B cell (primary cell): Measurements from ENCODE around the gene TCF21. TPM values are rescaled to one million over a fixed set of nuclear protein-coding genes. Genes with fewer than 3 reads are reported as not detected.

Source experiments
- ATAC-seq: fragments of 200-7000 bp; cut with Tn5 transposase; one replicate; pipeline ENCODE4 v1.10.0; 2021; ENCODE audit warnings: low read depth, mild to moderate bottlenecking, moderate number of reproducible peaks, moderate library complexity
- CTCF ChIA-PET: fragments of 350-600 bp; sonication (Branson Sonifier 250); formaldehyde crosslinking; loops from one replicate; lab custom pipeline; 2021; ENCODE audit warnings: antibody characterized with exemption, inconsistent platforms; lab: Charles Lee
- POLR2A ChIA-PET: fragments of 350-600 bp; sonication (Branson Sonifier 250); formaldehyde crosslinking; loops from one replicate; lab custom pipeline; 2021; ENCODE audit warnings: antibody characterized with exemption; lab: Charles Lee
- DNase-seq: peaks from one replicate; pipeline ENCODE4 v3.0.0; 2013
- H2AFZ ChIP-seq: 2 replicates; pipeline ENCODE4 v1.6.1; 2012; ENCODE audit warnings: mild to moderate bottlenecking, low read depth, low read length; ENCODE audit not compliant: insufficient read depth, poor library complexity, severe bottlenecking
- H3K27ac ChIP-seq, 2 donors: 1 replicate in 1 of 2; 2 replicates in 1 of 2; pipeline ENCODE4 v1.5.1; 2012 to 2013; ENCODE audit warnings: low read length in 2 of 2, mild to moderate bottlenecking in 2 of 2, moderate library complexity in 1 of 2
- H3K27me3 ChIP-seq, 4 experiments: fragments of 200-600 bp in 1 of 4; sonication (generic) in 1 of 4; replicated peaks in 1 of 4; 1 replicate in 2 of 4; 2 replicates in 2 of 4; pipeline versions ENCODE4 v1.6.1 to v1.7.0; 2013 to 2016; ENCODE audit warnings: low read length in 3 of 4, mild to moderate bottlenecking in 2 of 4, mixed read lengths in 1 of 4, moderate library complexity in 1 of 4; ENCODE audit not compliant: insufficient read depth in 4 of 4, control insufficient read depth in 3 of 4; ENCODE audit errors: control extremely low read depth in 1 of 4
- H3K36me3 ChIP-seq, 2 experiments: replicated peaks in 1 of 2; 1 replicate in 1 of 2; 2 replicates in 1 of 2; pipeline versions ENCODE4 v1.6.1 to v1.7.1; 2013; ENCODE audit warnings: low read length in 1 of 2; ENCODE audit not compliant: insufficient read depth in 2 of 2, control insufficient read depth in 1 of 2; ENCODE audit errors: control extremely low read depth in 1 of 2, extremely low read depth in 1 of 2
- H3K4me1 ChIP-seq, 2 donors: fragments of 200-600 bp in 1 of 2; sonication (generic) in 1 of 2; 1 replicate in 1 of 2; 2 replicates in 1 of 2; pipeline versions ENCODE4 v1.5.1 to v1.6.1; 2013 to 2017; ENCODE audit warnings: low read length in 2 of 2; ENCODE audit not compliant: control insufficient read depth in 2 of 2, insufficient read depth in 2 of 2
- H3K4me2 ChIP-seq: replicated peaks from 2 replicates; pipeline ENCODE3; 2012; ENCODE audit warnings: mild to moderate bottlenecking, low read depth, low read length; ENCODE audit not compliant: poor library complexity, severe bottlenecking
- H3K4me3 ChIP-seq, 5 experiments: fragments of 200-600 bp in 1 of 5; sonication (generic) in 1 of 5; 1 replicate in 3 of 5; 2 replicates in 2 of 5; pipeline versions ENCODE4 v1.5.1 to v1.7.0; 2011 to 2016; ENCODE audit warnings: low read length in 4 of 5, mild to moderate bottlenecking in 4 of 5, low read depth in 2 of 5, control low read depth in 1 of 5, moderate library complexity in 1 of 5; ENCODE audit not compliant: insufficient read depth in 1 of 5; ENCODE audit errors: control extremely low read depth in 1 of 5, extremely low read depth in 1 of 5
- H3K79me2 ChIP-seq: fragments of 200-600 bp; sonication (generic); one replicate; pipeline ENCODE4 v1.6.0; 2016; ENCODE audit warnings: low read length; ENCODE audit not compliant: control insufficient read depth, insufficient read depth
- H3K9ac ChIP-seq: fragments of 200-600 bp; sonication (generic); 2 replicates; pipeline ENCODE4 v1.6.1; 2017; ENCODE audit warnings: mild to moderate bottlenecking, low read length, moderate library complexity
- H3K9me3 ChIP-seq, 3 donors: one replicate each; pipeline versions ENCODE4 v1.6.1 to v1.7.1; 2013; ENCODE audit warnings: low read length in 2 of 3; ENCODE audit not compliant: control insufficient read depth in 2 of 3, insufficient read depth in 1 of 3; ENCODE audit errors: control extremely low read depth in 1 of 3
- H4K20me1 ChIP-seq: 2 replicates; pipeline ENCODE4 v1.6.0; 2012; ENCODE audit warnings: mild to moderate bottlenecking, low read length; ENCODE audit not compliant: insufficient read depth, control insufficient read depth, poor library complexity, severe bottlenecking
- H3K27ac Mint-ChIP-seq: one replicate; pipeline ENCODE4 v1.8.0; 2021; ENCODE audit warnings: mixed read lengths
- H3K27me3 Mint-ChIP-seq: one replicate; pipeline ENCODE4 v1.8.0; 2021; ENCODE audit warnings: mixed read lengths
- H3K4me1 Mint-ChIP-seq: one replicate; pipeline ENCODE4 v1.8.0; 2021; ENCODE audit warnings: mixed read lengths
- H3K4me3 Mint-ChIP-seq: one replicate; pipeline ENCODE4 v1.8.0; 2021; ENCODE audit warnings: mixed read lengths
- H3K9me3 Mint-ChIP-seq: one replicate; pipeline ENCODE4 v1.8.0; 2022; ENCODE audit warnings: mixed read lengths; ENCODE audit not compliant: insufficient read depth
- CTCF ChIP-seq: fragments of 200-600 bp; IDR thresholded peaks from one replicate; pipeline ENCODE4 v1.8.0; 2022; ENCODE audit warnings: antibody characterized with exemption, mild to moderate bottlenecking
- EZH2 ChIP-seq: IDR thresholded peaks from 2 replicates; pipeline ENCODE4 v1.6.1; 2012; ENCODE audit warnings: borderline replicate concordance, low read depth, mild to moderate bottlenecking, moderate library complexity, low read length; ENCODE audit not compliant: insufficient read depth, poor library complexity, severe bottlenecking
- WGBS: methylation state at CpG from one replicate; pipeline ENCODE4 v1.1.5; 2013; ENCODE audit warnings: missing lambda C conversion rate; ENCODE audit not compliant: insufficient coverage; 5-methylcytosine and 5-hydroxymethylcytosine counted together
- intact Hi-C: fragments of 100-400 bp; cut with micrococcal nuclease; formaldehyde crosslinking; loops from one replicate; pipeline ENCODE4 v1.10.0; 2022
- polyA plus RNA-seq: library from polyadenylated mRNA; depleted of rRNA; stranded (reverse); fragments of >200 nt; gene quantifications from 2 replicates; pipeline ENCODE4 v1.2.3, GENCODE V29; 2012
- total RNA-seq, 2 donors: library from RNA; stranded (reverse); fragments of 120-200 nt in 1 of 2; gene quantifications; 1 replicate in 1 of 2; 2 replicates in 1 of 2; pipeline versions ENCODE4 v1.2.3 to v1.2.4, GENCODE V29; 2013 to 2022

The TCF21 gene
- total and polyA plus RNA-seq, 2 donors (not counting 1 experiment from before 2014, with no cell fraction given), result not detected

- Histone ChIP-seq H3K9ac (no peak overlapping the region), H3K9me3 (peaks cover 0 to 14% (median 0%) of the 10 kb centered on the region in 3 donors), H3K4me1 (peaks cover 18 to 31% of the 10 kb centered on the region in 2 donors), H3K79me2 (no peaks in the 10 kb centered on the region), H3K27me3 (peaks cover 0 to 41% (median 30%) of the 10 kb centered on the region in 4 experiments), H3K27ac (no peak overlapping the region), H2AFZ (no peak overlapping the region), H3K4me2 (no peak overlapping the region), H3K4me3 (no peak overlapping the region), H3K36me3 (no peaks in the 10 kb centered on the region), H4K20me1 (no peaks in the 10 kb centered on the region)
- no peak for TF ChIP-seq EZH2
- no peak for TF ChIP-seq CTCF
- intact Hi-C loops, result no loop called here
- 40% methylated on average over 1 of the region's 4 CpGs for WGBS
- Mint-ChIP-seq H3K9me3 (no peaks in the 10 kb centered on the region), H3K27me3 (peaks cover 73% of the 10 kb centered on the region), H3K4me1 (peaks cover 26% of the 10 kb centered on the region), H3K27ac (no peak overlapping the region), H3K4me3 (no peak overlapping the region)
- no peak for ATAC-seq
- POLR2A ChIA-PET, result no interaction called here
- no peak for DNase-seq
- CTCF ChIA-PET, result interaction anchor here (1.0 to 1.3 kb wide), 2 partner anchors 36 to 50 kb away, joined by 3 read pairs; no protein-coding TSS in a partner anchor
Observed at GRCh38 chr6:133887156-133887879, 1.6 kb upstream of the TCF21 start.

GRCh38 chr6:133887880-133888230, 1.1 kb upstream of the TCF21 start:
- Histone ChIP-seq H3K79me2 (no peaks in the 10 kb centered on the region), H3K9me3 (peaks cover 0 to 17% (median 0%) of the 10 kb centered on the region in 3 donors), H2AFZ (no peak overlapping the region), H3K9ac (no peak overlapping the region), H3K4me1 (peaks cover 22 to 37% of the 10 kb centered on the region in 2 donors), H3K27ac (no peak overlapping the region), H3K27me3 (peaks cover 0 to 44% (median 36%) of the 10 kb centered on the region in 4 experiments), H3K4me2 (no peak overlapping the region), H3K36me3 (no peaks in the 10 kb centered on the region), H4K20me1 (no peaks in the 10 kb centered on the region), H3K4me3 (no peak overlapping the region)
- Mint-ChIP-seq H3K27ac (no peak overlapping the region), H3K4me3 (no peak overlapping the region), H3K4me1 (peaks cover 29% of the 10 kb centered on the region), H3K9me3 (no peaks in the 10 kb centered on the region), H3K27me3 (peaks cover 73% of the 10 kb centered on the region)
- CTCF ChIA-PET, result interaction anchor here (1.3 kb wide), 1 partner anchor 50 kb away, joined by 3 read pairs; no protein-coding TSS in a partner anchor
- DNase-seq (no peak), ATAC-seq (no peak)
- TF ChIP-seq CTCF (no peak), EZH2 (no peak)
- no CpG with 5 or more reads among the region's 1 CpG for WGBS
- POLR2A ChIA-PET, result no interaction called here
- intact Hi-C loops, result no loop called here
